ENCODE data around the gene APEX1.

- TF ChIP-seq CTCF (IDR thresholded peaks at IDR 0.05; ENCODE audit: low read depth, low read length) (no peak), EZH2phosphoT487 (IDR thresholded peaks at IDR 0.05; ENCODE audit: low read depth) (no peak)
Observed at GRCh38 chr14:20469890-20470602, 15.0 kb downstream of the APEX1 start.
